ENCODE results near the gene ATR.
A peak's percentile ranks its signal among the peaks of the same experiment; 100 is the strongest.
"Not testable (repeated sequence)": the region's sequence is repeated elsewhere in the genome, so short reads cannot be mapped to it uniquely, and the experiment has no call there.

ATR gene

GRCh38 chr3:142574665-142575064, 3.9 kb downstream of the ATR start:
- Mint-ChIP-seq H3K9me3 (no peaks in the 10 kb centered on the region), H3K36me3 (ENCODE audit: low read depth) (peaks cover 10% of the 10 kb centered on the region), H3K27ac (no peak overlapping the region), H3K4me3 (peak overlapping the region in 2 of 3 experiments; percentile 12 to 33), H3K27me3 (ENCODE audit: low read depth) (no peaks in the 10 kb centered on the region), H3K4me1 (peaks cover 25% of the 10 kb centered on the region)
- no peak for TF ChIP-seq CTCF (IDR thresholded peaks at IDR 0.05; ENCODE audit: unreplicated experiment in 3 of 3)

GRCh38 chr3:142574223-142574622, 4.3 kb downstream of the ATR start:
- H3K36me3 Mint-ChIP-seq (ENCODE audit: low read depth); H3K27ac Mint-ChIP-seq; H3K27me3 Mint-ChIP-seq (ENCODE audit: low read depth); H3K9me3 Mint-ChIP-seq: not testable (repeated sequence)
- H3K4me3 Mint-ChIP-seq, result peak overlapping the region in 1 of 3 experiments; percentile 12
- peaks cover 24% of the 10 kb centered on the region for H3K4me1 Mint-ChIP-seq

- H3K27ac Mint-ChIP-seq; H3K27me3 Mint-ChIP-seq (ENCODE audit: low read depth); H3K4me1 Mint-ChIP-seq; H3K4me3 Mint-ChIP-seq; H3K9me3 Mint-ChIP-seq: not testable (repeated sequence)
- H3K36me3 Mint-ChIP-seq (ENCODE audit: low read depth), result peaks cover 19% of the 10 kb centered on the region
Measured at GRCh38 chr3:142569422-142569821, 9.1 kb downstream of the ATR start.

GRCh38 chr3:142568393-142569017, 10.0 kb downstream of the ATR start:
- H3K4me3 Mint-ChIP-seq, result no peak overlapping the region
- no peak for TF ChIP-seq CTCF (IDR thresholded peaks at IDR 0.05; ENCODE audit: unreplicated experiment in 3 of 3)

GRCh38 chr3:142566096-142566495, 12.4 kb downstream of the ATR start:
- Mint-ChIP-seq H3K36me3 (ENCODE audit: low read depth) (peaks cover 31% of the 10 kb centered on the region), H3K27ac (no peak overlapping the region), H3K4me3 (no peak overlapping the region), H3K4me1 (no peaks in the 10 kb centered on the region), H3K9me3 (no peaks in the 10 kb centered on the region), H3K27me3 (ENCODE audit: low read depth) (no peaks in the 10 kb centered on the region)
- TF ChIP-seq CTCF (IDR thresholded peaks at IDR 0.05; ENCODE audit: unreplicated experiment in 3 of 3), result no peak

More at GRCh38 chr3:142568393-142569017, 10.0 kb downstream of the ATR start:
- H3K27ac Mint-ChIP-seq, result no peak overlapping the region
- no peaks in the 10 kb centered on the region for H3K27me3 Mint-ChIP-seq (ENCODE audit: low read depth)
- no peaks in the 10 kb centered on the region for H3K4me1 Mint-ChIP-seq
- no peaks in the 10 kb centered on the region for H3K9me3 Mint-ChIP-seq
- H3K36me3 Mint-ChIP-seq (ENCODE audit: low read depth), result peaks cover 19% of the 10 kb centered on the region

- no peak overlapping the region for H3K4me3 Mint-ChIP-seq
- peaks cover 31% of the 10 kb centered on the region for H3K36me3 Mint-ChIP-seq (ENCODE audit: low read depth)
- H3K27me3 Mint-ChIP-seq (ENCODE audit: low read depth), result no peaks in the 10 kb centered on the region
- TF ChIP-seq CTCF (IDR thresholded peaks at IDR 0.05; ENCODE audit: unreplicated experiment in 3 of 3), result no peak
- H3K4me1 Mint-ChIP-seq, result no peaks in the 10 kb centered on the region
- H3K9me3 Mint-ChIP-seq, result no peaks in the 10 kb centered on the region
- peak overlapping the region; percentile 95 to 99 (median 98) for H3K27ac Mint-ChIP-seq
Measured at GRCh38 chr3:142563496-142563997, 15.0 kb downstream of the ATR start.

- no peaks in the 10 kb centered on the region for H3K27me3 Mint-ChIP-seq (ENCODE audit: low read depth)
- H3K4me1 Mint-ChIP-seq, result no peaks in the 10 kb centered on the region
- no peaks in the 10 kb centered on the region for H3K9me3 Mint-ChIP-seq
- no peak overlapping the region for H3K27ac Mint-ChIP-seq
- no peak overlapping the region for H3K4me3 Mint-ChIP-seq
- no peak for TF ChIP-seq CTCF (IDR thresholded peaks at IDR 0.05; ENCODE audit: unreplicated experiment in 3 of 3)
- H3K36me3 Mint-ChIP-seq (ENCODE audit: low read depth), result peaks cover 39% of the 10 kb centered on the region
Measured at GRCh38 chr3:142560118-142560517, 18.4 kb downstream of the ATR start.
